HepG2 (cell line): ENCODE results near the gene HSD17B8. TPM values are rescaled to one million over a fixed set of nuclear protein-coding genes. Genes with fewer than 3 reads are reported as not detected.

ENCODE experiments used
- ATAD3A ChIP-seq: sonication (generic); formaldehyde crosslinking; IDR thresholded peaks from 2 replicates; pipeline ENCODE4 v1.4.0; 2020; ENCODE audit warnings: missing genetic modification reagents
- BCL6 ChIP-seq: IDR thresholded peaks from 2 replicates; pipeline ENCODE4 v1.6.1; 2016; ENCODE audit warnings: missing genetic modification reagents, missing compliant biosample characterization
- CCDC6 ChIP-seq: sonication (generic); formaldehyde crosslinking; IDR thresholded peaks from 2 replicates; pipeline ENCODE4 v1.8.1; 2022; ENCODE audit warnings: mild to moderate bottlenecking, missing genetic modification reagents, moderate library complexity
- CHD4 ChIP-seq: fragments of 200-600 bp; sonication (generic); IDR thresholded peaks from 2 replicates; pipeline ENCODE4 v1.7.0; 2017; ENCODE audit warnings: mild to moderate bottlenecking, low read length, borderline replicate concordance
- CREB3 ChIP-seq: sonication (generic); formaldehyde crosslinking; IDR thresholded peaks from 2 replicates; pipeline ENCODE4 v1.5.0; 2020; ENCODE audit warnings: missing genetic modification reagents
- CTCF ChIP-seq: sonication (generic); formaldehyde crosslinking; IDR thresholded peaks from 2 replicates; pipeline ENCODE4 v1.5.0; 2020; ENCODE audit warnings: mild to moderate bottlenecking, missing genetic modification reagents, moderate library complexity
- EED ChIP-seq: sonication (generic); formaldehyde crosslinking; IDR thresholded peaks from 2 replicates; pipeline ENCODE4 v1.5.0; 2020; ENCODE audit warnings: mild to moderate bottlenecking, missing genetic modification reagents
- ELF3 ChIP-seq: IDR thresholded peaks from 2 replicates; pipeline ENCODE4 v1.6.1; 2016; ENCODE audit warnings: missing genetic modification reagents, missing compliant biosample characterization
- ESRRA ChIP-seq: sonication (generic); formaldehyde crosslinking; IDR thresholded peaks from 2 replicates; pipeline ENCODE4 v1.5.1; 2020; ENCODE audit warnings: mild to moderate bottlenecking, low read depth, missing genetic modification reagents
- FOXM1 ChIP-seq: sonication (generic); formaldehyde crosslinking; IDR thresholded peaks from 2 replicates; pipeline ENCODE4 v1.5.0; 2020; ENCODE audit warnings: missing genetic modification reagents
- GMEB2 ChIP-seq: IDR thresholded peaks from 2 replicates; pipeline ENCODE4 v1.6.1; 2016; ENCODE audit warnings: missing biosample characterization, missing genetic modification reagents, low read depth
- HDAC2 ChIP-seq: sonication (generic); formaldehyde crosslinking; IDR thresholded peaks from 2 replicates; pipeline ENCODE4 v1.4.0; 2020; ENCODE audit warnings: missing genetic modification reagents
- MTF2 ChIP-seq: sonication (generic); formaldehyde crosslinking; IDR thresholded peaks from 2 replicates; pipeline ENCODE4 v1.5.0; 2020; ENCODE audit warnings: missing genetic modification reagents, borderline replicate concordance
- NBN ChIP-seq: fragments of 450-650 bp; conservative IDR thresholded peaks from 2 replicates; pipeline ENCODE4 v1.6.1; 2017
- NCOR1 ChIP-seq: fragments of 200-600 bp; sonication (generic); IDR thresholded peaks from 2 replicates; pipeline ENCODE4 v1.7.0; 2017; ENCODE audit warnings: antibody characterized with exemption, low read length, borderline replicate concordance
- NFE2L2 ChIP-seq: fragments of 150-350 bp; IDR thresholded peaks from 2 replicates; pipeline ENCODE4 v1.6.1; 2014; ENCODE audit warnings: low read length
- PHF20 ChIP-seq: sonication (generic); formaldehyde crosslinking; IDR thresholded peaks from 2 replicates; pipeline ENCODE4 v1.5.0; 2020; ENCODE audit warnings: mild to moderate bottlenecking, missing genetic modification reagents
- RELA ChIP-seq: sonication (generic); formaldehyde crosslinking; IDR thresholded peaks from 2 replicates; pipeline ENCODE4 v1.4.0; 2020; ENCODE audit warnings: missing genetic modification reagents
- SMC3 ChIP-seq: IDR thresholded peaks from 2 replicates; pipeline ENCODE4 v1.6.1; 2011; ENCODE audit warnings: low read length, improper control_type of control experiment
- SYNCRIP ChIP-seq: fragments of 200-400 bp; formaldehyde crosslinking; IDR thresholded peaks from 2 replicates; pipeline ENCODE4 v1.6.1; 2018; ENCODE audit warnings: mild to moderate bottlenecking, low read depth, low read length; ENCODE audit not compliant: insufficient read depth
- TEAD2 ChIP-seq: sonication (generic); formaldehyde crosslinking; IDR thresholded peaks from 2 replicates; pipeline ENCODE4 v1.9.0; 2021; ENCODE audit warnings: missing genetic modification reagents
- ZFP36L2 ChIP-seq: sonication (generic); formaldehyde crosslinking; IDR thresholded peaks from 2 replicates; pipeline ENCODE4 v1.4.0; 2020; ENCODE audit warnings: missing genetic modification reagents
- ZHX1 ChIP-seq: sonication (generic); formaldehyde crosslinking; IDR thresholded peaks from 2 replicates; pipeline ENCODE4 v1.8.1; 2022; ENCODE audit warnings: low read depth, mild to moderate bottlenecking, missing genetic modification reagents
- ZNF331 ChIP-seq: sonication (generic); formaldehyde crosslinking; IDR thresholded peaks from 2 replicates; pipeline ENCODE4 v1.4.0; 2020; ENCODE audit warnings: missing genetic modification reagents
- ZNF570 ChIP-seq: sonication (generic); formaldehyde crosslinking; IDR thresholded peaks from 2 replicates; pipeline ENCODE4 v1.4.0; 2020; ENCODE audit warnings: mild to moderate bottlenecking, missing genetic modification reagents, borderline replicate concordance
- ZZZ3 ChIP-seq: sonication (generic); formaldehyde crosslinking; IDR thresholded peaks from 2 replicates; pipeline ENCODE4 v1.4.0; 2020; ENCODE audit warnings: missing genetic modification reagents, mild to moderate bottlenecking, borderline replicate concordance
- polyA plus RNA-seq, 8 experiments: library from polyadenylated mRNA; depleted of rRNA in 3 of 8; stranded (reverse) in 7 of 8; unstranded in 1 of 8; fragments of >200 nt; fragmentation: Illumina TruSeq in 4 of 8; extraction: Trizol in 4 of 8; gene quantifications; 2 replicates each; pipeline versions ENCODE4 v1.2.1 to v1.2.3, GENCODE V29; 2011 to 2016; ENCODE audit warnings: low read depth in 4 of 8, missing spikeins in 1 of 8, mixed read lengths in 1 of 8; ENCODE audit not compliant: insufficient read depth in 1 of 8
- total RNA-seq, 5 experiments: library from RNA; depleted of rRNA; stranded (reverse); fragments of >200 nt; fragmentation: Illumina TruSeq; extraction: Trizol; gene quantifications; 2 replicates each; pipeline ENCODE4 v1.2.3, GENCODE V29; 2016; ENCODE audit warnings: low read depth in 1 of 5

Gene HSD17B8
- total and polyA plus RNA-seq, 2 of the 13 experiments (the other 11 are each of a cell fraction or from before 2014, with no cell fraction given): 12.6 to 20.1 TPM

- TF ChIP-seq ZHX1 (CRISPR knock-in tag) (no peak), ZNF570 (CRISPR knock-in tag) (no peak), CHD4 (no peak), ZNF331 (CRISPR knock-in tag) (peak; percentile 37; the same call in 1 of the 2 replicates), PHF20 (CRISPR knock-in tag) (no peak), CTCF (CRISPR knock-in tag) (peak; percentile 97), TEAD2 (CRISPR knock-in tag) (no peak), ELF3 (peak; percentile 43; the same call in 1 of the 2 replicates), SYNCRIP (no peak), NCOR1 (no peak), FOXM1 (CRISPR knock-in tag) (no peak), ZZZ3 (CRISPR knock-in tag) (no peak), ATAD3A (CRISPR knock-in tag) (peak; percentile 54; the same call in 1 of the 2 replicates), NFE2L2 (0 out of 2 replicates have a peak, but pooled peaks have one; percentile 1), GMEB2 (no peak), ZFP36L2 (CRISPR knock-in tag) (0 out of 2 replicates have a peak, but pooled peaks have one; percentile 33), HDAC2 (CRISPR knock-in tag) (peak; percentile 46; the same call in 1 of the 2 replicates), NBN (no peak), CCDC6 (CRISPR knock-in tag) (0 out of 2 replicates have a peak, but pooled peaks have one; percentile 6), MTF2 (CRISPR knock-in tag) (no peak), EED (CRISPR knock-in tag) (no peak), BCL6 (CRISPR knock-in tag) (peak; percentile 61), RELA (CRISPR knock-in tag) (0 out of 2 replicates have a peak, but pooled peaks have one; percentile 65), ESRRA (CRISPR knock-in tag) (no peak), CREB3 (CRISPR knock-in tag) (no peak), SMC3 (peak; percentile 87)
These were observed 43.7 kb downstream of the HSD17B8 start (continued) for GRCh38 chr6:33247977-33248642.
